HG03457 (cell line): Measurements from ENCODE around the gene GSTO2.

Experiments
- ATAC-seq: cut with Tn5 transposase; IDR thresholded peaks from one replicate; pipeline ENCODE4 v1.9.1; 2021; ENCODE audit warnings: moderate number of reproducible peaks; ENCODE audit not compliant: unreplicated experiment

GSTO2 gene

GRCh38 chr10:104324221-104324686 is 55.3 kb downstream of the GSTO2 start:
- ATAC-seq, result no peak

DNA sequence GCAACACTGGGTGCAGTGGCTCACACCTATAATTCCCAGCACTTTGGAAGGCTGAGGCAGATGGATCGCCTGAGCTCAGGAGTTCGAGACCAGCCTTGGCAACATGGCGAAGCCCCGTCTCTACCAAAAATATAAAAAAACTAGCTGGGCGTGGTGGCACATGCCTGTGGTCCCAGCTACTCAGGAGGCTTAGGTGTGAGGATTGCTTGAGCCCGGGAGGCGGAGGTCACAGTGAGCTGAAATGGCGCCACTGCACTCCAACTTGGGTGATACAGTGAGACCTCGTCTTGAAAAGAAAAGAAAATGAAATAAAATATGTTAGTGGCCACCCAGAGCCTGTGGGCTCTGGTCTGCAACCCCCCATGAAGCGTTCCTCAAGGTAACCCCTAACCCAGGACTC is 55.9 kb downstream of the GSTO2 start:
- no peak for ATAC-seq

DNA sequence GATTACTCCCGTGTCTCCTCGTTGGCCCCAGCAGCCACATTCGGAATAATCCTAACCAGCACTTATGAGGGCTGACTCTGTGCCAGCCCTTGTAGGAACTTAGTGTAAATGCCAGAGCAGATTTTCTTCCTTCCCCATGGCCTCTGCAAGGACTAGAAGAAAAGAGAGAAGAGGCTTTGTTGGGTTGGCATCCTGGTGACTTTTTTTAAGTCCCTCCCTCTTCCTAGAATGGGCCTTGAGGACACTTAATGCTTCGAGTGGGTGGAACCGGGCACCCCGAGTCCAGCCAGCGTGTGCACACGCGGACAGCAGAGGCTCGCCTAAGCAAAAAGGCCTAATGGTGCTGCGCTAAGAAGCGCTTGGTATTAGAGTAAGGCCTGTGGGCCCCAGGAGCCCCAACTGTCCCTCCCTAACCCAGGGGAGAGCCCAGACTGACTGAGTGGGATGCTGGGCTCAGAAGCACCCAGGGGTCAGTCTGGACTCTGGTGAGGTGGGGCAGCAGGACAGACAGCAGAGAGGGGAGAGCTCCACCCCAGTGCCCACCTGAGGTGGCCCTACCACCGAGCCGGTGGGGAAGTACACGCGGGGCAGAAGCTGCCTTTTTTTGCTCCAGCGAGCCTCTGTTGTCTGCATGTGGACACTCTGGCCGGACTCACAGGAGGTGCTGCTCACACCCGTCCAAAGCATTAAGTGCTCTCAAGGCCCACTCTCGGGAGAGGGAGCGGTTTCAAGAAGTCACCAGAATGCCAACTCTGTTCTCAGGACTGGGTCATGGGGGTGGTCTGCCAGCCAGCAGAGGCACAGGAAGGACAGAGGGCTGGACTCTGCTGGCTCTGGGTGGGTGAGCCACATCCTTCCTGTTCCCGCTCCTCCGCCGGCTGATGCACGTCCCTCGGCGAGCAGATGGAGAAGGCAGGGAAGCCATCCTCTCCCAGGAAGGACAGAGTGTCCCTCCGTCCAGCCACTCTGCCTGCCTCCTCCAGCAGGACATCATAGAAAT is 56.8 kb downstream of the GSTO2 start:
- no peak for ATAC-seq

- ATAC-seq, result no peak
Measured at GRCh38 chr10:104326991-104327610, 58.1 kb downstream of the GSTO2 start.

- ATAC-seq, result no peak
Measured at GRCh38 chr10:104327745-104328645, 59.0 kb downstream of the GSTO2 start.

- no peak for ATAC-seq
Measured at GRCh38 chr10:104328646-104328895, 59.6 kb downstream of the GSTO2 start.

DNA sequence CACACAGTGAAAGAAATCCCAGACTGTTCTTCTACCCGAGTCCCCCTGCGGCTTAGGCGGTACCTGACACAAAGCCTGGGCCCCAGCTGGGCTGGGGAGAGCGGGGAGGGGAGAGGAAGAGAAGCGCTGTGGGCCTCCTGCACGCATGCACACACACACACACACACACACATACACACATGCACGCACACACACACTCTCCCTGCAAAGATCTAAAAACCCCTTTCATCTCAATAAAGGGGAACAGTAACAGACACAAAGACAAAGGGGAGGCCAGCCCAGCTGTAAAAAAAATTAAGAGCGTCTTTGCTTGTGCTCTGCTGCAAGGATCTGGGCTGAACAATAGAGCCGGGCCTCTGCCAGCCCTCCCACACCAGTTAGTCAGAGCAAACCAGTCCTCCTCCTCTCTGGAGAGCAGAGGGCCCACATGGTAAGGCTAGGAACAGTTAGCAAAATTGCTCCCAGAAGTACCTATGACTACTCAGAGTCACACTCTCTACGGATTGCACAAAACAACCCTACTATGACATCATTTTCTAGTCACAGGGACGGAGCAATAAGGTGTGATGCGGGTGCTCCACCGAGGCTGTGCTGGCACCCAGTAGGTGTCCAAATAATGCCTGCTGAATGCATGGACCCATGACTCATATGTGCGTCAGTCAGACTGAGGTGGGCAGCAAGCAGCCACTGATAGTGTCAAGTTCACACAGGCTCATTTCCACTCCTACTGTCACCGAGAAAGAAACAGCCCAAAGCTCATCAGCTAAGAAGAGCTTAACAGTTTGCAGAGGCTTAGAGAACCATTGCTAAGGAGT is 60.1 kb downstream of the GSTO2 start:
- peak; percentile 37 for ATAC-seq

DNA sequence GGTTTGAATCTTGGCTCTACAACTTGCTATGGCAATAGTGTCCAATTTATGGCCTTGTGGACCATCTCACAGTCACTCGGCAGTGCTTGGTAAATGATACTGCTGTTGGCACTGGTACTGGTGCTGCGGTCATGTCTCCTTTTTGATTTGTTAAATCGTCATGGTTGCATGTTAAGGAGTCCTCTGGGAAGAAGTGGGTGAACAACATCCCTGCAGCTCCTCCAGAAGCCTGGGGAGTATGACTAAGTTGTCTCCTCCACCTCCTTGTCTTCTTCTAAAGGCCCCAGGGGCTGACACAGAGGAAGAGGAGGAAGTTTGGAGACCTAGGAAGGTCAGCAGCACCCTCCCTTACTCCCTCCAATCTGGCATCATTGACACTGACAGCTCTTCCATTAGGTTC is 60.8 kb downstream of the GSTO2 start:
- ATAC-seq, result no peak

DNA sequence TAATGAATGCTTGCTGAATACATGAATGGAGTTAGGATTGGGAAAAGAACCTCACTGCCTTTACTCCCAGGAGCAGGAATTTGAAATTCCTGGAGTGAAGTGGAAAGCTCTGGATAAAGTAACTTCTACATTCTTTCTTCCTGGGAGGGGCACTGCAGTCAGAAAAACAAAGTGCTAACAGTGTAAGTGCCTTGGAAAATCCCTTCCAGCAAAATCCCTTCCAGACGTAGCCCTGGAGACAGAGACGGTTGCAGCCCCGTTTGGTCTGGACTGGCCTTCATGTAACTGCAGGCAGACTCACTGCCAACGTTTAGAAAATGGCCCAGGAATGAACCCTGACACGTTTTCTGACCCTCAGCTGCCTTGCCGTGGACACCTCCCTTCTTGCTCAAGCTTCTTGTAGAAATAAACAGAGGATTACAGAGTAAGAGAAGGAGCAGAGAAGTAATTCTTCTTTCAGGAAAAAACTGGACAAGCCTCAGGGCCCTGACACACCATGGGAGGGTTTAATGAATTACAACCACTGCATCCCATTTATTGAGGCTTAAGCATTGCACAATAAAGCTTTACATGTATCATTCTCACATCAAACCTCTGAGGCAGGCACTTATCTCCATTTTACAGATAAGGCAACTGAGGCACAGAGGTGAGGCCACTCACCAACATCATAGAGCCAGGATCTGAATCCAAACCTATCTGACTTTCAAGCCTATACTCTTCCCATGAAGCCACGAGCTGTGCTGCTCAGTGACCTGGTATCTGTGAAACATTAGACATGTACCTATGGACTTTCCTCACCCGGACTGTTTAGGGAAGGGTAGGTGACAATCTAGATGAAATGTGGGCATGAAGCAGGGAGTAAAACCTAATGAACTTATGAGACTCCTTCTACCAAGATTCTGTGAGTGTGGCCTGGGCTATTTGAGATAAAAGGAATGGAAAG is 61.5 kb downstream of the GSTO2 start:
- no peak for ATAC-seq

DNA sequence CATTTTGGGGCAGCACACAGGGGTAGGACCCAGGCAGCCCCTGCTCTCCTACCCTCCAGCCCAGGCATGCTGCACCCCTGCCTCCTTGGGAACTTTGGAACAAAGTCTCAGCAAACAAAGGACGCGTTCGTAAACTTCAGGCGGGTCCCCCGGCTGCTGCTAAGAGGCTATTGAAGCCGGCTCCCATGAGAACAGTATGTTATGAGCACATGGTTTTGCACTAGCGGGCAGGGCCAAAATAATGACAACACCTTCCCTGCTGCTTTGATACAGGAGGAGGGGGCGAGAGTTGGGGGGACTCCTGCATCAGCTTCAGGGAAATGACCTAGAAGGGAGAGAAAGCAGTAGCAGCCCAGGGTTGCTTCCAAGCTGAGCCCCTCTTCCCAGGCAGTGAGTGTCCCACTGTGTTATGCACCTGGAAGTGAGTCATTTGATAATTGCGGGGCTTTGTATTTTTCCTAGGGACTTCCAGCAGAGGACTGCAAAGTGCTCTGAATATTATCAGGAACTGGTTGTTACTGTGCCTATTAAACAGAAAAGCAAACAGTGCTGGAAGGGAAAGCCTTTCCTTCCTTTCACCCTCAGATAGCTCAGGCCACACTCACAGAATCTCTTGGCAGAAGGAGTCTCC is 62.3 kb downstream of the GSTO2 start:
- ATAC-seq, result no peak

GRCh38 chr10:104332243-104333031 is 63.5 kb downstream of the GSTO2 start:
- ATAC-seq, result no peak

DNA sequence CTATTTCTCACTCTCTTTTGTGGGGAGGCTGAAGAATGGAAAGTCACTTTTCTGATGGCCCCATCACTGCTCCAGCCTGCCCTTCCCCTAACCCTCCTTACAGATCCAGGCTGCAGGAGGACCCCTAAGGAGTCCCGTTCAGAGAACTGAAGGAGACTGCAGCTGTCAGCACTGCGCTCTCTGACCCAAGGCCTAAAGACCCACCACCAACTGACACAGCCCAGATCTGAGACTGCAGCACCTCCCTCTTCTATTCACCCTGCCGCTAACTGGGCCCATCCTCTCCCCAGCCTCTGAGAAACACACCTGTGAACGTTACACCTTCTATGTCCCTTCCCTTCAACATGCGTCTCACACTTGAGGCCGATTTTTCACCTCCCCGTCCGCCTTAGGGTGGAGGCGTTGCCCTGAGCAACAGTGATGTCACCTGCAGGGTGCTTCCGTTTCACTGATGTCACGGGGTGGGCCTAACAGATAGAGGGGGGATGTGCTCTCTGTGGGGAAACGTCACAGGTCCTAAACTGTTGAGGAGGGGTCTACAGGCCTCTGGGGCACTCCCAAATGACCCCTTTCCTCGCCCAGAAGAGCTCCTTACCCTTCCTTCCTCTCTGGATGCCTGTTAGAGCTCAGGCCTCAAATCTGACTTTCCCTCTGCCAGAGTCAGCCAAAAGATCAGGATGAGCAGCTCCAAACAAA is 64.2 kb downstream of the GSTO2 start:
- ATAC-seq, result no peak

DNA sequence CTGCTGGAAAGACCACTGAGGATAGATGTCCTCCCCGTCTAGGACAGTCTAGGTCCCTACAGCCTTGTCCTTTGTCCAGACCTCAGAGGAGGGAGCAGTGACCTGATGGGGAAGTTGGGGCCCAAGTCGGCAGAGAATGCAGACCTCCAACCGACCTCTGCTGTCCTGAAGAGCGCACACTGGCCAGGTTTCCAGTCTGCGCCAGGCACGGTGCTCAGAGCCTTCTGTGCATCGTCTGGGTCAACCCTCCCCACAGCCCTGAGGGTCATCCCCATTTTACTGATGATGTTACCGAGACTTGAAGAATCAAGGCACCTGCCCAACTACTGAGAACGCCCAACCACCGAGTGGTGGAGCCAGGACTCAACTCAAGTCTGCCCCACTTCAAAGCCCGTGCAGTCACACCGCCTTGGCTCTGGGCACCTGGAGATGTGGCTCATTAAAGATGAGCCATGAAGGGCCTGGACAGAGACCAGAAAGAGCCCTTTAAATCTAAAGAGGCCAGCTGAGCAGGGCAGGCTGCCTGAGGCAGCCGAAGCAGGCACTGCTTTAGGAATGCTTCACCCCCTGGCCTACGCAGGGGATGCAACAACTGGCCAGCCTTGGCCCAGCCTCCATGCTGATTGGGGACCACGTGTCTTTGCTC is 64.9 kb downstream of the GSTO2 start:
- ATAC-seq, result no peak

GRCh38 chr10:104334561-104334960 is 65.6 kb downstream of the GSTO2 start:
- ATAC-seq, result no peak

DNA sequence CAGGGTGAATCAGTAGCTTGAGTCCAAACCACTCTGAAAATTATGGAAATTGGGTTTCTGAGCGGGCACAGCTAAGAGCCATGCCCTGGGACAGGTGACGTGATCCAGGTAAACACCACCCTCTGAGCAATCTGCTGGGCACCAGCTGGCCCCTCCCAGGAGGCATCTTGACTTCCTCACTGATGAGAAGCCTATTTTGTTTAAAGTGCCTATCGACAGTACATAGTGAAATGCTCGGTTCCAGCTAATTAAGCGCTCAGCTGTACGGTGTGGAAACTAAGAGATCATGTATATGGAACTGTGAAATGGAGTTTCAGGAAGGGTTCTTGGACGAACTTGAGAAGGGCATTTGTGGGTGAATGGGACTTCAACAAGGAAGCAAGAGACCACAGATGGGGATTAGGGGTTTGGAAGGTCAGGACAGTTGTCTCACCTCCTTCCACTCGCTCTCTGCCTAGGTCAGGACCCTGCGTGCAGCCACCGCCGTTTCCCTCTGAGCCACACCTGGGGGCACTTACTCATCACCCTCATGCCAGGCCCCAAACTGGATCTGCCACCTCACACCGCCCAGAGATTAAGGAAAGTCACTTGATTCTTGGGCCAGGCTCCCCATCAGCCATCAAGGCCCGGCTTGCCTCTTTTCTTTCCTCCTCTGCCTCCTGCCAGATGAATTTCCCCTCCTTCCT is 66.1 kb downstream of the GSTO2 start:
- ATAC-seq, result no peak

- no peak for ATAC-seq
Measured at GRCh38 chr10:104336821-104337467, 68.0 kb downstream of the GSTO2 start.
